ENCODE measurements around the gene ATRNL1.
"Not testable (repeated sequence)": the region's sequence is repeated elsewhere in the genome, so short reads cannot be mapped to it uniquely, and the experiment has no call there.

ATRNL1 gene

GRCh38 chr10:115491526-115492140, 398.5 kb downstream of the ATRNL1 start:
- TF ChIP-seq CTCF (IDR thresholded peaks at IDR 0.05; ENCODE audit: low read depth, low read length): no peak

DNA sequence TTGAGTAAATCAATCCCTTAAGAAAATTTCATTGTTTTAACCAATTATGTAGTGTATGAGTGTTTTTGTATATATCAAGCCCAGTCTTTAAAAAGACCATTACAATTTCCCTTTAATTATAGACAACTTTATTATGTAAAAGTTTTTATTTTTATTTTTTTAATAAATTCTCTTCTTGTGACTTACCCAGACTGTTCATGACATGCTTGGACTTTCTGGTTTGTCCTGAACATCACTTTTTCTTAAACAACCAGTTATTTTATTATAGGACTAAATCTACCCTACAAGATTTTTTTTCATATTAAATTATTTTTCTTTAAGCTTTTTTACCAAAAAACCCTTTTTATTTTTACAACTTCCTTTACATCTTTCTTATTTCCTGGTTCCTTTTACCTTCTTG, 410.4 kb downstream of the ATRNL1 start:
- TF ChIP-seq CTCF (IDR thresholded peaks at IDR 0.05; ENCODE audit: low read depth, low read length): no peak
- no peak overlapping the region for H3K4me3 ChIP-seq (ENCODE audit: low read depth, low read length)

More at GRCh38 chr10:115491526-115492140, 398.5 kb downstream of the ATRNL1 start:
- H3K4me3 ChIP-seq (ENCODE audit: low read depth, low read length): no peak overlapping the region

DNA sequence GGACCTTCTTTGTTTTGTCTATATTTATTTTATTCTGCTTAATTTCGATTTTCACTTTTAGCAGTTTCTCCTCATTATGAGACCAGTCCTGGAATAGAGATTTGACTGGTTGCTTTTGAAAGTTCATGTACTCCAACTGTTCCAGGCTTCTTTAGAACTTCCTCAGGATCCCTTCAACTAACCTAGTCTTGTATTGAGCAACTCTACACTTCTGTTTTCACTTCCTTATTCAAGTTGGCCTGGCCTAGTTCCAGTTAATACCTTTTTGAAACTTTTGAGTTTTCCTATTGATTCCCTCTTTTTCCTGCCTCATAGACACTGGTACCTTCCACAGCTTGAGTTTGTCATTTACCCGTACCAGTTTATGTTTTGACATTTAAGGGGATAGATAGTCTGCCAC, 421.7 kb downstream of the ATRNL1 start:
- no peak for TF ChIP-seq CTCF (IDR thresholded peaks at IDR 0.05; ENCODE audit: low read depth, low read length)
- H3K4me3 ChIP-seq (ENCODE audit: low read depth, low read length): no peak overlapping the region

DNA sequence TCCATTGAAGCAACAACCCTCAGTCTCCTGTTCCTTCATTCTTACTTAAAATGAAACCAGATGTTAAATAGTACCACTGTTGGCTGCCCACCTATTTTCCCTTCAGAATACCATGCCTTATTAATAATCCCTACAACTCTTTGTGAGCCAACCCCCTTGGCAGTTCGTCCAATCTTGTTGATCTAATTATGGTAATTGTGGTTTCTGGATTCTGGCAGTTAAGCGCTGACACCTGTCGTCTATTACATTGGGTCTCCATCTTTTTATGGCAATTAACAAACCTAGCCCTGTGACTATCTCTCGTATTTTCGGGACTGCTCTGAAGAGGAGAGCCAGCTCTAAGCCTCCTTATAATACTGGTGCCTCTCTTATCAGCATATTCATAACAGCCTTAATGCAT, 432.0 kb downstream of the ATRNL1 start:
- no peak for TF ChIP-seq CTCF (IDR thresholded peaks at IDR 0.05; ENCODE audit: low read depth, low read length)

GRCh38 chr10:115527682-115528081, 434.5 kb downstream of the ATRNL1 start:
- H3K4me3 ChIP-seq (ENCODE audit: low read depth, low read length): not testable (repeated sequence)

More for the DNA sequence above, 432.0 kb downstream of the ATRNL1 start:
- H3K4me3 ChIP-seq (ENCODE audit: low read depth, low read length): no peak overlapping the region

DNA sequence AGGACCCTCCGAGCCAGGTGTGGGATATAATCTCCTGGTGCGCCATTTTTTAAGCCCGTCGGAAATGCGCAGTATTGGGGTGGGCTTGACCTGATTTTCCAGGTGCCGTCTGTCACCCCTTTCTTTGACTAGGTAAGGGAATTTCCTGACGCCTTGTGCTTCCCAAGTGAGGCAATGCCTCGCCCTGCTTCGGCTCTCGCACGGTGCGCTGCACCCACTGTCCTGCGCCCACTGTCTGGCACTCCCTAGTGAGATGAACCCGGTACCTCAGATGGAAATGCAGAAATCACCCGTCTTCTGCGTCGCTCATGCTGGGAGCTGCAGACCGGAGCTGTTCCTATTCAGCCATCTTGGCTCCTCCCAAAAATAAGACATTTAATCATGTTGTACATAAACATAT, 443.2 kb downstream of the ATRNL1 start:
- not testable (repeated sequence) for H3K4me3 ChIP-seq (ENCODE audit: low read depth, low read length)

GRCh38 chr10:115539142-115539762, 446.1 kb downstream of the ATRNL1 start:
- H3K4me3 ChIP-seq (ENCODE audit: low read depth, low read length): no peak overlapping the region
- no peak for TF ChIP-seq CTCF (IDR thresholded peaks at IDR 0.05; ENCODE audit: low read depth, low read length)

- TF ChIP-seq CTCF (IDR thresholded peaks at IDR 0.05; ENCODE audit: low read depth, low read length): no peak
- H3K4me3 ChIP-seq (ENCODE audit: low read depth, low read length): no peak overlapping the region
These were observed 462.8 kb downstream of the ATRNL1 start for GRCh38 chr10:115555887-115556402.

Measured in WI38 (cell line).